ENCODE measurements around the gene PTGFRN. TPM values are rescaled to one million over a fixed set of nuclear protein-coding genes. Genes with fewer than 3 reads are reported as not detected.

Gene PTGFRN
- total RNA-seq, 4 donors from 2014 or later = 40.6 to 68.7 (median 56.0) TPM

GRCh38 chr1:116958977-116959376 is 49.3 kb downstream of the PTGFRN start:
- H3K36me3 ChIP-seq = peaks cover 0 to 53% (median 0%) of the 10 kb centered on the region in 3 donors
- WGBS, 2 donors = 80 to 84% methylated on average over 2 of the region's 2 CpGs
- peaks cover 5 to 10% (median 7%) of the 10 kb centered on the region in 3 donors for H3K4me1 ChIP-seq
- no peak for DNase-seq
- no peaks in the 10 kb centered on the region for H3K27me3 ChIP-seq
- TF ChIP-seq CTCF (IDR thresholded peaks at IDR 0.05) = no peak
- TF ChIP-seq POLR2A (IDR thresholded peaks at IDR 0.05) = no peak
- intact Hi-C loops (cut with DNase I) = no loop called here
- H3K27ac ChIP-seq = no peak overlapping the region
- H3K4me3 ChIP-seq = no peak overlapping the region
- no peaks in the 10 kb centered on the region for H3K9me3 ChIP-seq

GRCh38 chr1:116961606-116962005 is 51.9 kb downstream of the PTGFRN start:
- Histone ChIP-seq H3K4me1 (no peaks in the 10 kb centered on the region), H3K27ac (no peak overlapping the region), H3K36me3 (peaks cover 0 to 74% (median 0%) of the 10 kb centered on the region in 3 donors), H3K9me3 (no peaks in the 10 kb centered on the region), H3K27me3 (no peaks in the 10 kb centered on the region), H3K4me3 (no peak overlapping the region)
- 93 to 96% methylated on average over 6 of the region's 6 CpGs for WGBS, 2 donors
- no peak for DNase-seq
- intact Hi-C loops (cut with DNase I) = no loop called here
- TF ChIP-seq POLR2A (IDR thresholded peaks at IDR 0.05) = no peak
- TF ChIP-seq CTCF (IDR thresholded peaks at IDR 0.05) = no peak

GRCh38 chr1:116962987-116963639 is 53.4 kb downstream of the PTGFRN start:
- intact Hi-C loops (cut with DNase I) = no loop called here
- H3K4me3 ChIP-seq = no peak overlapping the region
- WGBS, 2 donors = 71 to 75% methylated on average over 4 of the region's 4 CpGs
- H3K36me3 ChIP-seq = peaks cover 0 to 84% (median 0%) of the 10 kb centered on the region in 3 donors
- H3K9me3 ChIP-seq = no peaks in the 10 kb centered on the region
- no peak for DNase-seq
- TF ChIP-seq POLR2A (IDR thresholded peaks at IDR 0.05) (no peak), CTCF (IDR thresholded peaks at IDR 0.05) (no peak)
- H3K27me3 ChIP-seq = no peaks in the 10 kb centered on the region
- H3K27ac ChIP-seq = no peak overlapping the region
- H3K4me1 ChIP-seq = no peaks in the 10 kb centered on the region

DNA sequence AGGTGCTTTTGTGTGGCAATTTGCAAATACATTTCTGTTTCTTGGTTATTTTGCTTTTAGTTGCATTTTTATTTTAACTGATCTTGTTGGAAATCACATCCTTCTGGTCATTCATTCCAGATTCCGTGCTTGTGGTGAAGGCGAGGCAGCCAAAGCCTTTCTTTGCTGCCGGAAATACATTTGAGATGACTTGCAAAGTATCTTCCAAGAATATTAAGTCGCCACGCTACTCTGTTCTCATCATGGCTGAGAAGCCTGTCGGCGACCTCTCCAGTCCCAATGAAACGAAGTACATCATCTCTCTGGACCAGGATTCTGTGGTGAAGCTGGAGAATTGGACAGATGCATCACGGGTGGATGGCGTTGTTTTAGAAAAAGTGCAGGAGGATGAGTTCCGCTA is 57.1 kb downstream of the PTGFRN start:
- no peak for DNase-seq
- H3K36me3 ChIP-seq = peaks cover 0 to 74% (median 0%) of the 10 kb centered on the region in 3 donors
- no peak overlapping the region for H3K27ac ChIP-seq
- no peak overlapping the region for H3K4me3 ChIP-seq
- peaks cover 0 to 3% (median 0%) of the 10 kb centered on the region in 3 donors for H3K4me1 ChIP-seq
- WGBS, 2 donors = 91 to 94% methylated on average over 10 to 11 of the region's 11 CpGs
- no peak for TF ChIP-seq POLR2A (IDR thresholded peaks at IDR 0.05)
- no peak for TF ChIP-seq CTCF (IDR thresholded peaks at IDR 0.05)
- H3K9me3 ChIP-seq = no peaks in the 10 kb centered on the region
- intact Hi-C loops (cut with DNase I) = no loop called here
- no peaks in the 10 kb centered on the region for H3K27me3 ChIP-seq

DNA sequence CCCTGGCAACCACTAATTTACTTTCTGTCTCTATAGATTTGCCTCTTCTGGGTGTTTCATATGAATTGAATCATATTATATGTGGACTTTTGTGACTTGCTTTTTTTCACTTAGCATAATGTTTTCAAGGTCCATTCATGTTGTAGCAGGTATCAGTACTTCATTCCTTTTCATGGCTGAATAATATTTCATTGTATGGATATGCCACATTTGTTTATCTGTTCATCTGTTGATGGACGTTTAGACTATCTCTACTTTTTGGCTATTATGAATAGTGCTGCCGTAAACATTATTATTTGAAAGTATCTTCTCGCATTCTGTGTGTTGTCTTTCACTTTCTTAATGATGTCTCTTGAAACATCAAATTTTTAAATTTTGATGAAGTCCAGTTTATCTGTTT is 59.0 kb downstream of the PTGFRN start:
- DNase-seq = no peak
- no peak overlapping the region for H3K4me3 ChIP-seq
- no peaks in the 10 kb centered on the region for H3K27me3 ChIP-seq
- peaks cover 0 to 13% (median 0%) of the 10 kb centered on the region in 3 donors for H3K4me1 ChIP-seq
- no peak overlapping the region for H3K27ac ChIP-seq
- intact Hi-C loops (cut with DNase I) = no loop called here
- peaks cover 0 to 64% (median 0%) of the 10 kb centered on the region in 3 donors for H3K36me3 ChIP-seq
- no peaks in the 10 kb centered on the region for H3K9me3 ChIP-seq
- TF ChIP-seq POLR2A (IDR thresholded peaks at IDR 0.05) (no peak), CTCF (IDR thresholded peaks at IDR 0.05) (no peak)
- 84 to 94% methylated on average over 3 of the region's 3 CpGs for WGBS, 2 donors

Data from esophagus squamous epithelium (tissue), 5 donors.